AG04449 (cell line): ENCODE results near the gene MVB12B.

Experiments
- CTCF ChIA-PET: fragments of 350-600 bp; formaldehyde crosslinking; extraction: SDS; loops from one replicate; lab custom pipeline; 2021; ENCODE audit warnings: antibody characterized with exemption; lab: Yijun Ruan, JAX
- POLR2A ChIA-PET: fragments of 400-600, 350-600 bp; formaldehyde crosslinking; extraction: SDS; loops from one replicate; lab custom pipeline; 2020; ENCODE audit warnings: antibody characterized with exemption, inconsistent platforms; lab: Yijun Ruan, JAX
- DNase-seq: peaks from one replicate; pipeline ENCODE4 v3.0.0-alpha.2; 2010; ENCODE audit warnings: low read depth, low spot score
- H3K4me3 ChIP-seq: 2 replicates; pipeline ENCODE4 v1.5.1; 2011; ENCODE audit warnings: low read depth, mild to moderate bottlenecking, control low read depth, low read length
- CTCF ChIP-seq: IDR thresholded peaks from one replicate; pipeline ENCODE4 v1.5.1; 2011; ENCODE audit warnings: mild to moderate bottlenecking, moderate library complexity, low read length, control low read depth, inconsistent platforms; ENCODE audit not compliant: insufficient read depth; ENCODE audit errors: missing control alignments

Gene MVB12B

DNA sequence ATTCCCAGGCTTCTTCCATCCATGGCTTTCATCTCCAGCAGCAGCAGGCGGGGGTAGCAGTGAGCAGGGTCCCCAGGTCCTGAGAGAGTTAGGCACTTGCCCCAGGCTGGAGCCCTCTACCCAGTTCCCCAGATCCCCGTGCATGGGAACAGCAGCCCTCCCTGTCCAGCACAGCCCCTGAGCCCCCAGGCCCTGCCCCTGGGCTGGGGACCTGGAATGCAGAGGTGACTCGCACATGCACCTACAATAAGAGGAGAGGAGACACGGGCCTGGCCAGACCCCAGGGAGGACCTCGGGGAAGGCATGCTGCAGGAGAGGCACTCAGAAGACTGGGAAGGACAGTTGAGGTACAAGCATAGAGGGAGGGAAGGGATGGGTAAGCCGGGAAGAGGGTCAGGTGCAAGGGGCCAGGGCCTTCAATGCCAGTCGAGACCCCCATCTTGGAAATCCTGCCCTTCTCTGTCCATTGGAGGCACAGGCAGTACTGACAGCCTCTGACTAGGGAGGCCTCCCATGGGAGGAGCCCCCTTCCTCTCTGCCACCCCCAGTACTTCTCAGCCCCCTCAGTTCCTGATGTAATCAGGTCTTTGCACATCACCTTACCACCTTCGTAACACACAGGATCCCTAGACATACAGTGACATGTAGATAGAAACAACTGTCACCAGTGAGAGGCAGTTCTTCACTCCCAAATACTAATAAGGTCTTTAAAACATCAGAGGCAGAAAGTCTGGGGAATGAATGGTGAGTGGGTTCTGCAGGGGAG, 151.8 kb downstream of the MVB12B start:
- no peak for TF ChIP-seq CTCF
- ChIA-PET POLR2A (no interaction called here), CTCF (interaction anchor here (1.1 to 1.7 kb wide), 2 partner anchors 13 kb away, joined by 6 to 12 read pairs; no protein-coding TSS in a partner anchor)
- no peak for DNase-seq
- no peak overlapping the region for H3K4me3 ChIP-seq

DNA sequence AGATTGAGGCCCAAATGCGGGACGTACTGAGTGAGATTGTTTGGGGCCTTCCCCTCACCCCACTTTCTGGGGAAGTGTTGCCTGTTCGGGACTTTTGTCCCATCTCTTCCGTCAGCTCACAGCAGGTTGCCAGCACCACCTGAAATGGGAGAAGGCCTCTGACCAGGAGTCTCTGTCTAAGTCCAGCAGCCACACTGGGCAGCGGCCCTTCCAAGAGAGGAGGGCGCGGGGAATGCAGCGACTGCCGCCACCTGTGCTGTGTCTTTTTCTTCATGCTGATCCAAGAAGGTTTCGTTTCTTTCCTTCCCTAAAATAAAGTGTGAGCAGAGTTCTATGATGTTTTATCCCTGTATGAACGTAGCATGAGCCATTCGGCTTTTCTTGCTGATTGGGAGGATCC, 152.9 kb downstream of the MVB12B start:
- H3K4me3 ChIP-seq, result no peak overlapping the region
- DNase-seq, result no peak
- ChIA-PET POLR2A (no interaction called here), CTCF (interaction anchor here (1.1 kb wide), 1 partner anchor 12 kb away, joined by 6 read pairs; no protein-coding TSS in a partner anchor)
- TF ChIP-seq CTCF, result no peak

DNA sequence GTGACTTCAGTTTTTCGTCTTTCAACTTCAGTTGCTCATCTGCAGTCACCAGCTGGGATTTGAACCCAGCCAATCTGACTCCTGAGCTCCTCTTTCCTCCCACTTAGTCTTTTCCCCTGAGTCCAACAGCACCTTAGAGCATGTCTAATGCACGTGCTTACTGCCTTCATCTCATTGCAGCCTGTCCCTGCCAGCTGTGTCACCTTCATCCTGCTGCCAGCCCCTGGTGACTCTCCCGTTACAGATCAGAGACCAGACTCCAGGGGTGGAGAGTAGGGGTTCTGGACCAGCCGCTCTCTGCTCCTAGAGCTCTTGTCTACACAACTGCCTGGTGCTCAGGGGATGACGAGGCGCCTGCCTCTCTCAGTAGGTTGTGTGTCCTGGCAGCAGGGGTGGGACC, 154.2 kb downstream of the MVB12B start:
- POLR2A ChIA-PET, result no interaction called here

GRCh38 chr9:126481862-126482261, 155.2 kb downstream of the MVB12B start:
- POLR2A ChIA-PET, result interaction anchor here (0.9 kb wide), 1 partner anchor 11 kb away, joined by 3 read pairs; no protein-coding TSS in a partner anchor
- CTCF ChIA-PET, result interaction anchor here (0.8 to 4.0 kb wide), 11 partner anchors 9 to 1074 kb away, joined by 3 to 58 read pairs (median 5); no protein-coding TSS in a partner anchor
- no peak for TF ChIP-seq CTCF
- no peak for DNase-seq
- no peak overlapping the region for H3K4me3 ChIP-seq

More for the DNA sequence above, 154.2 kb downstream of the MVB12B start:
- TF ChIP-seq CTCF, result no peak
- no peak overlapping the region for H3K4me3 ChIP-seq
- DNase-seq, result no peak
- CTCF ChIA-PET, result interaction anchor here (1.3 to 4.0 kb wide), 5 partner anchors 11 to 179 kb away, joined by 4 to 58 read pairs (median 18); no protein-coding TSS in a partner anchor

- DNase-seq, result no peak
- no peak for TF ChIP-seq CTCF
- no peak overlapping the region; the same call in 1 of the 2 replicates for H3K4me3 ChIP-seq
- POLR2A ChIA-PET, result interaction anchor here (0.9 kb wide), 1 partner anchor 11 kb away, joined by 3 read pairs; no protein-coding TSS in a partner anchor
- CTCF ChIA-PET, result interaction anchor here (0.8 to 4.0 kb wide), 11 partner anchors 9 to 1075 kb away, joined by 3 to 58 read pairs (median 5); no protein-coding TSS in a partner anchor
These were observed 155.9 kb downstream of the MVB12B start for GRCh38 chr9:126482361-126483044.

DNA sequence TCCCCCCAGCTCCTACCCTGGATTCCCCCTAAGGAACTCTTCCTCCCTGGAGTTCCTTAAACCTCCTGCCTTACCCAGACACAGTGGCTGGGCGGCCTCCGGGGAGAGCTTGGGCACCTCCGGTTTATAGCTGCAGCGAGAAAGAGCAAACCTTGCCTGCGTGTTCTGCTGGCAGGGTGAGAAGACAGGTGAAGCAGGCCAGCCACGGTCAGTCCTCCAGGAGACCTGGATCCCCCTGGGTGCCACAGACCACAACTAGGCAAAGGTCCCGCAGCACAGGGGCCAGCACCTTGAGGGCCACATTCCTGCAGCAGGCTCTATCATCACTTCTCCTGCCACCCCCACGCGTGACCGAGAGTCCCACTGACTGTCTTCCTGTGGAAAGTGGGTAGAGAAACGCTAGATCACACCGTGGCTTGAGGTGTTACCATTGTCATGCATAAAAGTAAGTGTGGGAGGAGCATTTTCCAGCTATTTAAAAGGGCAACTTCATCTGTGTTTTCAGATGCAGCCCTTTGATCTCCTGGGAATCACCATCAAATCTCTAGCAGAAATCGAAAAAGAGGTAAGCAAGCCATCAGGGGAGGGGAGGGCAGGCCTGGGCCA, 156.9 kb downstream of the MVB12B start:
- ChIA-PET POLR2A (no interaction called here), CTCF (interaction anchor here (2.0 to 4.0 kb wide), 5 partner anchors 8 to 1076 kb away, joined by 7 to 58 read pairs (median 18); no protein-coding TSS in a partner anchor)
- no peak overlapping the region for H3K4me3 ChIP-seq
- TF ChIP-seq CTCF, result no peak
- no peak for DNase-seq
